Prostate gland (tissue), 2 donors: ENCODE measurements around the gene C19orf85. TPM values are rescaled to one million over a fixed set of nuclear protein-coding genes. Genes with fewer than 3 reads are reported as not detected.
A peak's percentile ranks its signal among the peaks of the same experiment; 100 is the strongest.

Experiments
- DNase-seq: peaks from one replicate; pipeline ENCODE4 v3.0.0-alpha.2; 2019; ENCODE audit warnings: low spot score
- H3K27ac ChIP-seq, 2 donors: fragments of 200-600 bp; sonication (generic); 2 replicates each; pipeline ENCODE4 v1.5.1; 2017 to 2019
- H3K27me3 ChIP-seq: fragments of 200-600 bp; sonication (generic); replicated peaks from 2 replicates; pipeline ENCODE4 v1.5.1; 2019; ENCODE audit not compliant: insufficient read depth
- H3K36me3 ChIP-seq, 2 donors: fragments of 200-600 bp; sonication (generic); 1 replicate in 1 of 2; 2 replicates in 1 of 2; pipeline versions ENCODE4 v1.5.1 to v1.8.1; 2017 to 2019
- H3K4me1 ChIP-seq: fragments of 200-600 bp; sonication (generic); replicated peaks from 2 replicates; pipeline ENCODE4 v1.5.1; 2019
- H3K4me3 ChIP-seq, 2 donors: fragments of 200-600 bp; sonication (generic); 2 replicates each; pipeline ENCODE4 v1.5.1; 2017 to 2019
- H3K9me3 ChIP-seq: fragments of 200-600 bp; sonication (generic); 2 replicates; pipeline ENCODE4 v1.5.1; 2017
- POLR2A ChIP-seq: fragments of 450-650 bp; IDR thresholded peaks from one replicate; pipeline ENCODE4 v1.6.1; 2016; ENCODE audit warnings: antibody characterized with exemption, mild to moderate bottlenecking
- POLR2AphosphoS5 ChIP-seq: sonication (generic); formaldehyde crosslinking; IDR thresholded peaks from one replicate; pipeline ENCODE4 v1.6.1; 2017; ENCODE audit warnings: antibody characterized with exemption
- WGBS: methylation state at CpG from one replicate; pipeline ENCODE4 v1.1.5; 2018; 5-methylcytosine and 5-hydroxymethylcytosine counted together
- intact Hi-C: fragments of 100-400 bp; cut with DNase I; formaldehyde crosslinking; loops from one replicate; pipeline ENCODE4 v1.14.2; 2022
- total RNA-seq, 2 donors: library from RNA; depleted of rRNA; stranded (reverse); fragments of >200 nt; gene quantifications; one replicate each; pipeline ENCODE4 v1.1.0, GENCODE V29; 2016
- TF ChIP-seq, protein P1 (sequence below), 4 experiments: fragments of 200-600 bp in 2 of 4; fragments of 450-650 bp in 2 of 4; sonication (generic) in 2 of 4; IDR thresholded peaks; 1 replicate in 3 of 4; 2 replicates in 1 of 4; pipeline ENCODE4 v1.5.1; 2016 to 2019; ENCODE audit warnings: antibody characterized with exemption in 4 of 4, mild to moderate bottlenecking in 2 of 4, moderate library complexity in 2 of 4

C19orf85 gene
- total RNA-seq, 2 donors from 2014 or later: not detected

DNA sequence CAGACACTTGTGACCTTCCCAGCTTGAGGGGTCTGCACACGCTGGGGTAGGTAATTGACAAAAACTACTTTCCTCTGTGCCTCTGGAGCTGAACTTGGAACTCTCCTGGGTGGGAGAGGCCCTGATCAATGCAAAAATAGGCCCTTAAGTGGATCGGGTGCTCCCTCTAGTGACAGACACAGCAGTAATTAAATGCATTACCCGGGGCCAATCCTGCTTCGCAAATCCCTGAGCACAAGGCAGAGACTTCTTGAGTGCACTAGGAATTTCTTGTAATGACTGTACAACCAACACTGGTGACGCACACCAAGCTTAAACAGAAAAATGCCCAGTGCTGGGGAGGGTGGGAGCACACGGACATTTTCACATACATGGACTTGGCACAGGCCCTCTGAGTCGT is 46.4 kb downstream of the C19orf85 start:
- WGBS: 19% methylated on average over 7 of the region's 7 CpGs
- Histone ChIP-seq H3K27ac (no peak overlapping the region), H3K4me3 (no peak overlapping the region), H3K4me1 (no peaks in the 10 kb centered on the region), H3K9me3 (no peaks in the 10 kb centered on the region), H3K36me3 (no peaks in the 10 kb centered on the region), H3K27me3 (no peaks in the 10 kb centered on the region)
- peak; percentile 48 for DNase-seq
- TF ChIP-seq POLR2A (no peak), POLR2AphosphoS5 (no peak)
- TF ChIP-seq, protein P1, sequence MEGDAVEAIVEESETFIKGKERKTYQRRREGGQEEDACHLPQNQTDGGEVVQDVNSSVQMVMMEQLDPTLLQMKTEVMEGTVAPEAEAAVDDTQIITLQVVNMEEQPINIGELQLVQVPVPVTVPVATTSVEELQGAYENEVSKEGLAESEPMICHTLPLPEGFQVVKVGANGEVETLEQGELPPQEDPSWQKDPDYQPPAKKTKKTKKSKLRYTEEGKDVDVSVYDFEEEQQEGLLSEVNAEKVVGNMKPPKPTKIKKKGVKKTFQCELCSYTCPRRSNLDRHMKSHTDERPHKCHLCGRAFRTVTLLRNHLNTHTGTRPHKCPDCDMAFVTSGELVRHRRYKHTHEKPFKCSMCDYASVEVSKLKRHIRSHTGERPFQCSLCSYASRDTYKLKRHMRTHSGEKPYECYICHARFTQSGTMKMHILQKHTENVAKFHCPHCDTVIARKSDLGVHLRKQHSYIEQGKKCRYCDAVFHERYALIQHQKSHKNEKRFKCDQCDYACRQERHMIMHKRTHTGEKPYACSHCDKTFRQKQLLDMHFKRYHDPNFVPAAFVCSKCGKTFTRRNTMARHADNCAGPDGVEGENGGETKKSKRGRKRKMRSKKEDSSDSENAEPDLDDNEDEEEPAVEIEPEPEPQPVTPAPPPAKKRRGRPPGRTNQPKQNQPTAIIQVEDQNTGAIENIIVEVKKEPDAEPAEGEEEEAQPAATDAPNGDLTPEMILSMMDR (IDR thresholded peaks at IDR 0.05): peak; percentile 15 to 75 (median 62)
- intact Hi-C loops: loop anchor here (5.0 kb wide), 1 partner anchor 276 kb away; no protein-coding TSS in a partner anchor

Other genes with a start within 250 kb of the C19orf85 start
- gene TMEM86B, start 236.0 kb downstream of the C19orf85 start, total RNA-seq: 10 to 100 TPM in 1 of 2 donors, 1 to 10 TPM in 1; 1.5 to 10.8 TPM
- 100 to 1,000 TPM in 1 of 2 donors, 10 to 100 TPM in 1; 49.5 to 112 TPM for gene PPP6R1, start 205.7 kb downstream of the C19orf85 start, total RNA-seq
- 10 to 100 TPM; 33.6 to 36.0 TPM for gene HSPBP1, start 184.6 kb downstream of the C19orf85 start, total RNA-seq
- 10 to 100 TPM in 1 of 2 donors, 1 to 10 TPM in 1; 1.4 to 10.9 TPM for gene BRSK1, start 180.8 kb downstream of the C19orf85 start, total RNA-seq
- not detected for gene TMEM150B, start 139.4 kb downstream of the C19orf85 start, total RNA-seq
- 10 to 100 TPM; 17.8 to 32.3 TPM for gene KMT5C, start 124.9 kb downstream of the C19orf85 start, total RNA-seq
- 10 to 100 TPM in 1 of 2 donors, not detected in 1; 10.2 TPM for gene COX6B2, start 110.0 kb downstream of the C19orf85 start, total RNA-seq
- gene GARIN5B, start 101.5 kb downstream of the C19orf85 start, total RNA-seq: 1 to 10 TPM in 1 of 2 donors, not detected in 1; 1.5 TPM
- 1 to 10 TPM in 1 of 2 donors, not detected in 1; 2.0 TPM for gene IL11, start 94.3 kb downstream of the C19orf85 start, total RNA-seq
- gene TMEM190, start 87.9 kb downstream of the C19orf85 start, total RNA-seq: not detected
- 100 to 1,000 TPM in 1 of 2 donors, 10 to 100 TPM in 1; 19.6 to 116 TPM for gene TMEM238, start 80.5 kb downstream of the C19orf85 start, total RNA-seq
- 100 to 1,000 TPM; 439 to 554 TPM for gene RPL28, start 78.8 kb downstream of the C19orf85 start, total RNA-seq
- 10 to 100 TPM; 10.3 to 49.9 TPM for gene UBE2S, start 57.0 kb downstream of the C19orf85 start, total RNA-seq
- gene SHISA7, start 21.5 kb downstream of the C19orf85 start, total RNA-seq: not detected
- gene ISOC2, start 3.1 kb downstream of the C19orf85 start, total RNA-seq: 100 to 1,000 TPM in 1 of 2 donors, 10 to 100 TPM in 1; 85.1 to 117 TPM
- 10 to 100 TPM; 10.9 to 66.4 TPM for gene ZNF628, start 11.9 kb upstream of the C19orf85 start, total RNA-seq
- gene NAT14, start 20.4 kb upstream of the C19orf85 start, total RNA-seq: 10 to 100 TPM; 10.8 to 19.8 TPM
- gene SSC5D, start 23.7 kb upstream of the C19orf85 start, total RNA-seq: 1 to 10 TPM; 5.6 to 8.6 TPM
- not detected for gene SBK2, start 72.4 kb upstream of the C19orf85 start, total RNA-seq
- under 1 TPM; 0.23 to 0.74 TPM for gene SBK3, start 80.8 kb upstream of the C19orf85 start, total RNA-seq
- gene ZNF579, start 116.1 kb upstream of the C19orf85 start, total RNA-seq: 10 to 100 TPM in 1 of 2 donors, 1 to 10 TPM in 1; 8.7 to 10.8 TPM
- gene FIZ1, start 134.8 kb upstream of the C19orf85 start, total RNA-seq: 10 to 100 TPM; 14.8 to 16.4 TPM
- 10 to 100 TPM; 30.2 to 54.8 TPM for gene ZNF524, start 135.5 kb upstream of the C19orf85 start, total RNA-seq
- 10 to 100 TPM; 18.4 to 21.0 TPM for gene ZNF865, start 140.9 kb upstream of the C19orf85 start, total RNA-seq
- 10 to 100 TPM in 1 of 2 donors, 1 to 10 TPM in 1; 8.9 to 17.2 TPM for gene ZNF784, start 159.8 kb upstream of the C19orf85 start, total RNA-seq
- gene ZNF580, start 176.3 kb upstream of the C19orf85 start, total RNA-seq: 10 to 100 TPM; 49.7 to 70.5 TPM
- 10 to 100 TPM; 19.7 to 20.6 TPM for gene ZNF581, start 178.9 kb upstream of the C19orf85 start, total RNA-seq
- 10 to 100 TPM; 17.7 to 70.2 TPM for gene CCDC106, start 183.5 kb upstream of the C19orf85 start, total RNA-seq
- 100 to 1,000 TPM in 1 of 2 donors, 10 to 100 TPM in 1; 99.2 to 224 TPM for gene U2AF2, start 190.3 kb upstream of the C19orf85 start, total RNA-seq
- 100 to 1,000 TPM; 160 to 345 TPM for gene EPN1, start 210.5 kb upstream of the C19orf85 start, total RNA-seq